ENCODE data around the gene MRPS17. TPM values are rescaled to one million over a fixed set of nuclear protein-coding genes. Genes with fewer than 3 reads are reported as not detected.

MRPS17 gene
- total RNA-seq, 1 donor = 6.4 TPM

Other genes starting within 250 kb of the MRPS17 start
- not detected for gene SEPTIN14, start 89.1 kb upstream of the MRPS17 start, total RNA-seq
- 2.8 TPM for gene ZNF713, start 64.4 kb upstream of the MRPS17 start, total RNA-seq
- gene NIPSNAP2, start 12.7 kb downstream of the MRPS17 start, total RNA-seq = 67.2 TPM
- gene PSPH, start 99.6 kb downstream of the MRPS17 start, total RNA-seq = 1.6 TPM
- 54.6 TPM for gene CCT6A, start 99.9 kb downstream of the MRPS17 start, total RNA-seq
- 79.3 TPM for gene SUMF2, start 112.4 kb downstream of the MRPS17 start, total RNA-seq
- gene PHKG1, start 141.1 kb downstream of the MRPS17 start, total RNA-seq = 3.1 TPM
- gene CHCHD2, start 154.6 kb downstream of the MRPS17 start, total RNA-seq = 215 TPM
- gene NUPR2, start 164.5 kb downstream of the MRPS17 start, total RNA-seq = not detected